ENCODE measurements around the gene MDM4. TPM values are rescaled to one million over a fixed set of nuclear protein-coding genes. Genes with fewer than 3 reads are reported as not detected.
"Not testable (repeated sequence)": the region's sequence is repeated elsewhere in the genome, so short reads cannot be mapped to it uniquely, and the experiment has no call there.

Gene MDM4
- total RNA-seq, 4 donors from 2014 or later = 56.9 to 96.3 (median 71.5) TPM

GRCh38 chr1:204506969-204507316 lies 9.3 kb upstream of the MDM4 start:
- DNase-seq (ENCODE audit: low spot score) (peak; percentile 78), ATAC-seq (ENCODE audit: low FRiP score) (peak; percentile 54)
- TF ChIP-seq CTCF (IDR thresholded peaks at IDR 0.05) = no peak

GRCh38 chr1:204507317-204508105 lies 8.7 kb upstream of the MDM4 start:
- ATAC-seq (ENCODE audit: low FRiP score) (peak; percentile 39), DNase-seq (ENCODE audit: low spot score) (no peak)
- no peak for TF ChIP-seq CTCF (IDR thresholded peaks at IDR 0.05)

GRCh38 chr1:204509186-204509635 lies 7.0 kb upstream of the MDM4 start:
- TF ChIP-seq CTCF (IDR thresholded peaks at IDR 0.05) = no peak
- DNase-seq (ENCODE audit: low spot score) (no peak), ATAC-seq (ENCODE audit: low FRiP score) (no peak)

GRCh38 chr1:204511366-204511765 lies 4.8 kb upstream of the MDM4 start:
- ATAC-seq (ENCODE audit: low FRiP score) (no peak), DNase-seq (ENCODE audit: low spot score) (no peak)
- no peak for TF ChIP-seq CTCF (IDR thresholded peaks at IDR 0.05)

- no peak for TF ChIP-seq CTCF (IDR thresholded peaks at IDR 0.05)
- DNase-seq (ENCODE audit: low spot score) (no peak), ATAC-seq (ENCODE audit: low FRiP score) (no peak)
These were observed 3.0 kb upstream of the MDM4 start for GRCh38 chr1:204513117-204513716.

GRCh38 chr1:204514828-204515227 lies 1.4 kb upstream of the MDM4 start:
- no peak for TF ChIP-seq CTCF (IDR thresholded peaks at IDR 0.05)
- DNase-seq (ENCODE audit: low spot score) = no peak
- ATAC-seq (ENCODE audit: low FRiP score) = no peak

- ATAC-seq (ENCODE audit: low FRiP score); DNase-seq (ENCODE audit: low spot score): not testable (repeated sequence)
These were observed 1.2 kb downstream of the MDM4 start for GRCh38 chr1:204517382-204517781.

All from omental fat pad (tissue), 4 donors.